Measurements from ENCODE around the gene PHF10. TPM values are rescaled to one million over a fixed set of nuclear protein-coding genes. Genes with fewer than 3 reads are reported as not detected.
A peak's percentile ranks its signal among the peaks of the same experiment; 100 is the strongest.
"Not testable (repeated sequence)": the region's sequence is repeated elsewhere in the genome, so short reads cannot be mapped to it uniquely, and the experiment has no call there.

The PHF10 gene
- total RNA-seq, 1 experiment from 2014 or later = 36.6 TPM

GRCh38 chr6:169701311-169701953 lies 22.9 kb downstream of the PHF10 start:
- Histone ChIP-seq H3K4me3 (peak overlapping the region; percentile 86), H3K27me3 (no peaks in the 10 kb centered on the region), H3K36me3 (peaks cover 47% of the 10 kb centered on the region), H3K9me3 (peaks cover 3% of the 10 kb centered on the region; the same call in 1 of the 2 replicates)
- DNase-seq = peak; percentile 13

DNA sequence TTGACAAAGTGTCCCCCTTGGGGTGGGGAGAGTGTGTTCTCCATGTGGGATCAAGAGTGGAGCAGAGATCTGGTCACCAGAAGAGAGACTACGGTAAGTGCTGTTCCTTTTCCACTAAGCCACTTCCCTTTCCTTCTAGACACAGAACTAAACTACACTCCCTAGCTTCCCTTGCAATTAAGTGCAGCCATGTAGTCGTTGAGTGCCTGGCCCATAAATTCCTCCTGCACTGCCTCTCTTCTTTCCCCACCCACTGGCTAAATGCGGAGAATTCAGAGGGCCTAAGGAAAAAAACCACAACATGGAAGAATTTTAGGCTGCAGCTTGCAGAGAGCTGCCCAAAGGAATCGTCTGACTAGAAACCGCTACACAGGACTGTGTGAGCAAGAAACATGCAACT lies 24.0 kb downstream of the PHF10 start:
- H3K4me3 ChIP-seq = peak overlapping the region; percentile 86
- no peak for DNase-seq

GRCh38 chr6:169697115-169697514 lies 27.2 kb downstream of the PHF10 start:
- Histone ChIP-seq H3K36me3 (peaks cover 49% of the 10 kb centered on the region), H3K9me3 (peaks cover 16% of the 10 kb centered on the region)
- peak; percentile 15 for DNase-seq

More for the DNA sequence above, 24.0 kb downstream of the PHF10 start:
- Histone ChIP-seq H3K27me3 (no peaks in the 10 kb centered on the region), H3K9me3 (peaks cover 7% of the 10 kb centered on the region; the same call in 1 of the 2 replicates), H3K36me3 (peaks cover 49% of the 10 kb centered on the region)

DNA sequence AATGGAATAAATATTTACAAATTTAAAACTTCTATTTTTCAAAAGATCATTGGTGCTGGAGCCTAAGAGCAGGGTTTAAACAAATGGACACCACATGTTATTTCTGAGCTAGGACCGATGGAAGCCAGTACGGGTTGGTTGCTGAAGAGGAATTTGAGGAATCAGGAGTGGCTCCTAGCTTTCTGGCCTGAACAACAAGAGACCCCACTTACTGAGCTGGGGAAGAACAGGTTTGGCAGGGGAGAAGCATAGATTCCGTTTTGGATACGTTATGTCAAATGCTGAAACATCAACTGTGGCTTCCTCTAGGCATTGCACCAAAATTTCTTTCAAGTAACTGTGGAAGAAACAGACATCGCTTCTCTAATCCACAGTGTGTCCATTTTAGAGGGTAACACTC lies 29.2 kb downstream of the PHF10 start:
- H3K4me3 ChIP-seq = no peak overlapping the region
- peaks cover 16% of the 10 kb centered on the region for H3K9me3 ChIP-seq
- peaks cover 54% of the 10 kb centered on the region for H3K36me3 ChIP-seq
- no peak for DNase-seq
- no peaks in the 10 kb centered on the region for H3K27me3 ChIP-seq

More at GRCh38 chr6:169697115-169697514, 27.2 kb downstream of the PHF10 start:
- not testable (repeated sequence) for H3K4me3 ChIP-seq, H3K27me3 ChIP-seq

- Histone ChIP-seq H3K36me3 (peaks cover 64% of the 10 kb centered on the region), H3K9me3 (peaks cover 16% of the 10 kb centered on the region), H3K27me3 (no peaks in the 10 kb centered on the region), H3K4me3 (no peak overlapping the region)
- peak; percentile 69 for DNase-seq
Measured at GRCh38 chr6:169692516-169692915, 31.8 kb downstream of the PHF10 start.

GRCh38 chr6:169691260-169691659 lies 33.0 kb downstream of the PHF10 start:
- peaks cover 16% of the 10 kb centered on the region for H3K9me3 ChIP-seq
- no peak for DNase-seq
- H3K36me3 ChIP-seq = peaks cover 68% of the 10 kb centered on the region
- no peaks in the 10 kb centered on the region for H3K27me3 ChIP-seq
- H3K4me3 ChIP-seq = no peak overlapping the region

DNA sequence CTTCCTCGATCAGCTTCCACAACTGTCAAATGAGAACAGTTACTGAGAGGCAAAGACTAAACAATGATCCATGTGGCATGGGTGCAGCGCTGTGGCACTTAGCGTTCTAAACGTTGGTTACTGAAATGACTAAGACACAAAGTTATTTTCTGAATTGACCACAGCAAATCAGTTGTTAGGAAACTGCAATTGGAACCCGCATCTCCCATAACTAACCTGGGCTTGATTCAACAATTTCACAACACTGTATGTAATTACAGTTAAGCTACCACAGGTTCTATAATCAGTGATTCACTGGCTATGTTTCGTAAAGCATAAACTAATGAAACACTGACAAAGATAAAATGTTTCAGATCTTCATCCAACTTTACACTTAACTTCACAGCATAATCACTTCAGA lies 35.0 kb downstream of the PHF10 start:
- H3K4me3 ChIP-seq = no peak overlapping the region
- DNase-seq = peak; percentile 27
- peaks cover 23% of the 10 kb centered on the region for H3K9me3 ChIP-seq
- no peaks in the 10 kb centered on the region for H3K27me3 ChIP-seq
- H3K36me3 ChIP-seq = peaks cover 67% of the 10 kb centered on the region

- no peak for DNase-seq
- no peaks in the 10 kb centered on the region for H3K27me3 ChIP-seq
- H3K36me3 ChIP-seq = peaks cover 71% of the 10 kb centered on the region
- H3K4me3 ChIP-seq = no peak overlapping the region
- peaks cover 14% of the 10 kb centered on the region; the same call in 1 of the 2 replicates for H3K9me3 ChIP-seq
Measured at GRCh38 chr6:169685860-169686259, 38.4 kb downstream of the PHF10 start.

GRCh38 chr6:169684056-169684455 lies 40.2 kb downstream of the PHF10 start:
- Histone ChIP-seq H3K36me3 (peaks cover 75% of the 10 kb centered on the region), H3K27me3 (no peaks in the 10 kb centered on the region), H3K4me3 (no peak overlapping the region), H3K9me3 (peaks cover 14% of the 10 kb centered on the region; the same call in 1 of the 2 replicates)
- no peak for DNase-seq

- no peak for DNase-seq
- H3K9me3 ChIP-seq = no peaks in the 10 kb centered on the region
- no peak overlapping the region for H3K4me3 ChIP-seq
- H3K36me3 ChIP-seq = peaks cover 46% of the 10 kb centered on the region
- H3K27me3 ChIP-seq = no peaks in the 10 kb centered on the region
Measured at GRCh38 chr6:169678342-169678741, 46.0 kb downstream of the PHF10 start.

DNA sequence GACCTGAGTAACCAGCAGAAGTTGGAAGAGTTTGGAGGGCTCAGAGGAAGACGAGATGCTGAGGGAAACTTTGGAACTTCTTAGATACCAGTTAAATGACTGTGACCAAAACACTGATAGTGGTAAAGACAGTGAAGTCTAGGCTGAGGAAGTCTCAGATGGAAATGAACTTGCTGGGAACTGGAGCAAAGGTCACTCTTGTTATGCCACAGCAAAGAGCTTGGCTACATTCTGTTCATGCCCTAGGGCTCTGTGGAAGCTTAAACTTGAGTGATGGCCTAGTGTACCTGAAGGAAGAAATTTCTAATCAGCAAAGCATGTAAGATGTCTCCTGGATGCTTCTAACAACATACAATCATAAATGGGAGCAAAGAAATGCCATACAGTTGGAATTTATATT lies 47.2 kb downstream of the PHF10 start:
- Histone ChIP-seq H3K4me3 (no peak overlapping the region), H3K27me3 (no peaks in the 10 kb centered on the region), H3K9me3 (no peaks in the 10 kb centered on the region), H3K36me3 (peaks cover 36% of the 10 kb centered on the region)
- DNase-seq = no peak

DNA sequence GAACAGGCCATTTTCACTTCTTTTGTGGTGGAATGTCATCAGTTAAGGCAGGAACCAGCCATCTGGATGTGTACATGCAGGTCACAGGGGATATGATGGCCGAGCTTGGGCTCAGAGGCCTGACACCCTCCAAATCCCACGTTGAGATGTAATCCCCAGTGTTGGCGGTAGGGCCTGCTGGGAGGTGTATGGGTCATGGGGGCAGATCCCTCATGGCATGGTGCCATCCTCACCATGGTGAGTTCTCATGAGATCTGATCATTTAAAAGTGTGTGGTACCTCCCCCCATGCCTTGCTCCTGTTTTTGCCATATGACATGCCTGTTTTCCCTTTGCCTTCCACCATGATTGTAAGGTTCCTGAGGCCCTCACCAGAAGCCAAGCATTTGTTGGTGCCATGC lies 49.3 kb downstream of the PHF10 start:
- no peak for DNase-seq
- H3K4me3 ChIP-seq = no peak overlapping the region
- H3K36me3 ChIP-seq = peaks cover 22% of the 10 kb centered on the region
- H3K27me3 ChIP-seq = no peaks in the 10 kb centered on the region
- no peaks in the 10 kb centered on the region for H3K9me3 ChIP-seq

GRCh38 chr6:169671563-169671962 lies 52.7 kb downstream of the PHF10 start:
- Histone ChIP-seq H3K9me3 (no peaks in the 10 kb centered on the region), H3K36me3 (peaks cover 25% of the 10 kb centered on the region), H3K27me3 (no peaks in the 10 kb centered on the region), H3K4me3 (no peak overlapping the region)
- DNase-seq = no peak

GRCh38 chr6:169669889-169670288 lies 54.4 kb downstream of the PHF10 start:
- Histone ChIP-seq H3K9me3 (no peaks in the 10 kb centered on the region), H3K4me3 (no peak overlapping the region), H3K36me3 (peaks cover 23% of the 10 kb centered on the region), H3K27me3 (no peaks in the 10 kb centered on the region)
- no peak for DNase-seq

DNA sequence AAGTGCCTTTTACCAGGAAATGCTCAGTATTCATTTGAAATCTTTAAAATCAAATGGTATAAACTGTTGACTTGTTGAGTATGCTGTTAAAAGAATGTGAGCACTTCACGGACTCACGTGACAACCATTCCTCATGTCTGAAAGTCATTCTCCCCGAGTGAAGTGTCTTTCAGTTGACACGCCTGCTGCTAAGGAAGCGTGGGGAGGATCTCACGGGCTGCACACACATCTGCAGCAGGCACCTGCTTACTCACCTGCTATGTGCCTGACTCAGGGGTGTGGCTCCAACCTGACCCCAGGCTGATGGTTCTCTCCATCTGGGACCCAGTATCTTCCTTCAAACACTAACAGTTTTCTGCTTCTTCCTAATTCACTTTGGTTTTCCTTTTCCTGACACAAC lies 55.2 kb downstream of the PHF10 start:
- peaks cover 23% of the 10 kb centered on the region for H3K36me3 ChIP-seq
- no peak overlapping the region for H3K4me3 ChIP-seq
- no peaks in the 10 kb centered on the region for H3K9me3 ChIP-seq
- H3K27me3 ChIP-seq = no peaks in the 10 kb centered on the region
- no peak for DNase-seq

DNA sequence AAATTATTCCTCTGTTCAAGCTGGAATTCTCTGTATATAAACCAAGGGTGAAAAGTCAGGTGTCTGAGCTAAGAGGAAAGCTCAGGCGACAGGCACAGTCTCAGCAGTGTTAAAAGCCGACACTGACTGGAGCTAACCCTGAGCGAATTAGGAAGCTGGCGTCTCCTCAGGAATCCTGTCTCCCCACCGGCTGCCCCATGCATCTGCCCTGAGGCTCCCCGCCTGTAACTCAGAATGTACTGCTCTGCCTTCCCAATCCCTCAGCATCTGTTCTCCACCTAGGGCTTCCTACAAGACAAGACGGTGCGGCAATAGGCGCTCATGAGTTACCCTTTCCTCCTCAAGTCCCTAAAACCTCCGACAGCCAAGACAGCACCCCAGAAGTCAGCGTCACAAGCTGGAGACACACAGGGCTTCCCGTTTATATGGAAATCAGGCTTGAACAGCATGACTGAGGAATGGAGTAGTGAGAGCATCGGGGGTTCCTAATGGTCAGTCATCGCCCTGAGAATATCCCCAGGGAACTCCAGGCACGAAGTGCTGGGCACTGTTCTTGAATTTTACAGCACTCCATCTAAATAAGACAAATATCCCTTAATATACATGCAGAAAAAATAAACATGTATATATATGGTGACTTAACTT lies 56.0 kb downstream of the PHF10 start:
- DNase-seq = no peak
- Histone ChIP-seq H3K9me3 (no peaks in the 10 kb centered on the region), H3K4me3 (no peak overlapping the region), H3K36me3 (peaks cover 27% of the 10 kb centered on the region), H3K27me3 (no peaks in the 10 kb centered on the region)

GRCh38 chr6:169667716-169668115 lies 56.6 kb downstream of the PHF10 start:
- peaks cover 27% of the 10 kb centered on the region for H3K36me3 ChIP-seq
- H3K27me3 ChIP-seq = no peaks in the 10 kb centered on the region
- no peak overlapping the region for H3K4me3 ChIP-seq
- DNase-seq = no peak
- H3K9me3 ChIP-seq = no peaks in the 10 kb centered on the region

- peaks cover 27% of the 10 kb centered on the region for H3K36me3 ChIP-seq
- H3K9me3 ChIP-seq = no peaks in the 10 kb centered on the region
- no peak overlapping the region for H3K4me3 ChIP-seq
- no peak for DNase-seq
- no peaks in the 10 kb centered on the region for H3K27me3 ChIP-seq
Measured at GRCh38 chr6:169666441-169666840, 57.9 kb downstream of the PHF10 start.

Data from MG63 (cell line).